GM18520 (cell line): ENCODE data around the gene CADM2.
A peak's percentile ranks its signal among the peaks of the same experiment; 100 is the strongest.

Experiments
- ATAC-seq: cut with Tn5 transposase; IDR thresholded peaks from one replicate; pipeline ENCODE4 v1.9.1; 2021; ENCODE audit not compliant: unreplicated experiment

Gene CADM2

DNA sequence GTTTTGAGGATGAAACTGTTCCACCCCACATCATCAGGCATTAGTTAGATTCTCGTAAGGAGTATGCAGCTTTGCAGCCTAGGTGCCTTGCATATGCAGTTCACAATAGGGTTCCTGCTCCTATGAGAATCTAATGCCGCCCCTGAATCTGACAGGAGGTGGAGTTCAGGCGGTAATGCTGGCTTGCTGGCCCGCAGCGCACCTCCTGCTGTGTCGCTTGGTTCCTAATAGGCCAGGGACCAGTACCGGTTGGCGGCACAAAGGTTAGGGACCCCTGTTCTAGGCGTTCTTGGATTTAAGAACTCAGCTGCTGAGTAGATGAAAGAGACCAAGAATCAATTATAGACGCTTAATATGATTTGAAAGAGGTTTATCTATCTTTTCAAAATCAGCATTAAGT lies 595.4 kb downstream of the CADM2 start:
- ATAC-seq, result no peak

DNA sequence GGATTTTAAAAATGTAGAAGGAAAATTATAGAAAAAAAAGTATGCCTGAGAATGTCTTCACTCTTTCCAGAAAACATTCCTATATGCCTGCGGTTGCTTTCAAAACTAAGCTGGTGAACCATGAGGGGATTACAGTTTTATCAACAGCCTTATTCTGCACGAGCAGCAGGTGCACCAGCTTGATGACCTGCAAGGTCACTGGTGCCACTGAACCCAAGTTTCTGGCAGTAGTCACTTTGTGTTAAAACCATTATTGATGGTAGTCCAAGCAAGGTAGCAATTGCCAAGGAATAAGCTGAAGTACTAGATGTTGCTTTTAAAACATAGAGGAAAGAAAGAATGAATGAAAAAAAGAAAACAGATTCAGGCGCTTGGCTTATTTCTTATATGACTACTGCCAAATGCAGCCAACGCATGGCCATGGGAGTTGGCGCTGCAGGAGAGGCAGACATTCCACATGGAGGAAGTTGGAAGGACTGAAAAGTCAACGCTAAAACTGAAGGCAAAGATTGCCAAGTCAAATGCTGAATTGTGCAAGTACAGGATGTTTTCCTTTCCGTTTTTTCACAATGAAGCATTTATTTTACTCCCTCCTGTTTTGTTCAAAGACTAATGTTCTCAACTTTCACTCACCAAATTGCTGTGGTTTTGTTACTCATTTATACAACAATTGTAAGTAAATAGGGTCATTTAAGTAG lies 601.4 kb downstream of the CADM2 start:
- no peak for ATAC-seq

DNA sequence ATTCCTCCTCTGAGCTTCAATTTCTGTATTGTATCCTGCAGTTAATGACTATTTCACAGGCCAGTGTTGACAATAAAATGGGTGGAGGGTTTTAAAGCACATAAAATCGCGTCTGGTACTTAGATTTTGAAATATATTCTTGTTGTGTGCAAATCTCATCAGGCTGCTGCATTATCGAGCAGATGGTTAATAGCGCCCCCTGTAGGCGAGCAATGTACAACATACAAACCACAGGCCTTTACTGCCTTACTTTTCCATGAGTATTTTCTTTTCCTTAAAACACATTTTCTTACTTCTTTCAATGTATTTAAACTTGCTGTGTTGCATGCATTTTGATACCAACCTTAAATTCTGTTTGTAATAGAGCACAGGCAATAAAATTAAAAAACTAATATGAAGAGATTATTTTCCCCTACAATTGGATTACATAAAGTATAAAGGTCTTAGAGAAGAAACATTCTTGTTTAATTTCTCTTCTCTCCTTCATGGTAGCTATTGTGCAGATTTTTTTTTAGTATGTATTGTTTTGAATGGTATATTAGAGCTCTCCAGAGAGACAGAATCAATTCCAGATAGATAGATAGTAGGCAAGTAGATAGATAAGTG lies 608.4 kb downstream of the CADM2 start:
- ATAC-seq, result no peak

DNA sequence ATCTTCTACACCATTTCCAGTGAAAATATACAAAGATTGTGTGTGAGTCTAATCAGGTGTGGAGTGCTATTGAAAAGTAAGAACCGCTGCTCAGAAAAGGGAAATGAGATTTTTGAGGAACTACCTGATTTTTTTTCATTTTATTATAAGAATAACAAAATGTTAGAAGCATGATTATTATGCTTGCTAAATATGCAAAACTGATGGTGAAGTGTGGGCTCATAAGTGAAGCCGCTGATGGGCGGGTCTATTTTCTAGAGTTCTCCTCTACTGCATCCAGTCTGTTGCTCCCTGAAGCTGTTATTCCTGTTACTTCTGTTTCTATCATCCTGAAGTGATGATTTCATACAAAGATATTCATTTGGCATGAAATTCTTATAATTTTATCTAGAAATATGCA lies 612.0 kb downstream of the CADM2 start:
- no peak for ATAC-seq

DNA sequence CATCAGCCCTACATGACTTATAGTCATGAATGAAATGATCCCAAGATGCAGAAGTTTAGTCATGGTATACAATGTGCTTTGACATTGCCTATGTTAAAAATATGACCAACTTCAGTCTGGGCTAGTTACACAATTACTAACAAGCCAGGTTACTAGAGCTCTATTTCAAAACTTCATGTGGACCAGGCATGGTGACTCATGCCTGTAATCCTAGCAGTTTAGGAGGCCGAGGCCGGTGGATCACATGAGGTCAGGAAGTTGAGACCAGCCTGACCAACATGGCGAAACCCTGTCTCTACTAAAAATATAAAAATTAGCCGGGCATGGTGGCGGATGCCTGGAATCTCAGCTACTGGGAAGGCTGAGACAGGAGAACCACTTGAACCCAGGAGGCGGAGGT lies 613.0 kb downstream of the CADM2 start:
- ATAC-seq, result no peak

DNA sequence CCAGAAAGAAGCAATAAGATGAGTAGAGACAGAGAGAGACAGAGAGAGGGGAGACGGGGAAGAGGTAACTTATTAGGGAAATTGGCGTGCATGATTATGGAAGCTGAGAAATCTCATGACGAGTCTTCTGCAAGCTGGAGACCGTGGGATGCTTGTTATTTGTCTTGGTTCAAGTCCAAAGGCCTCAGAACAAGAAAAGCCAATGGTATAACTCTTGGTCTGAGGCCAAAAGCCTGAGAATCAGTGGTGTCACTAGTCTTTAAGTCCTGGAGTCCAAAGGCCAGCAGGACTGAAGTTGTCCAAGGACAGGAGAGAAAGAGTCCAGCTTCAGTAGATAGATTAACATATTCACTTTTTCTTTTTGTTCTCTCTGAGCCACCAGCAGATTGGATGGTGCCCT lies 613.6 kb downstream of the CADM2 start:
- no peak for ATAC-seq

DNA sequence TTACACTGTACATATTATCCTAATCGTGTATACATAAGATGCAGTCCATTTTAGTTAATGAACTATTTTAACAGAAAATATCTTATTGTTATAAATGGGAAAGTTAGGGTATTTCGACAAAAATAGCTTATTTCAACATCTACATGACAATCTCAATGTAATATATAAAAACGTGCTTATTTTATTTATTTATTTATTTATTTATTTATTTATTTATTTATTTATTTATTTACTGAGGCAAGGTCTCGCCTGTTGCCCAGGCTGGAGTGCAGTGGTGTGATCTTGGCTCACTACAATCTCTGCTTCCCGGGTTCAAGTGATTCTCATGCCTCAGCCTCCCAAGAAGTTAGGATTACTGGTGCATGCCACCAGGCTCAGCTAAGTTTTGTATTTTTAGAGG lies 614.2 kb downstream of the CADM2 start:
- ATAC-seq, result no peak

DNA sequence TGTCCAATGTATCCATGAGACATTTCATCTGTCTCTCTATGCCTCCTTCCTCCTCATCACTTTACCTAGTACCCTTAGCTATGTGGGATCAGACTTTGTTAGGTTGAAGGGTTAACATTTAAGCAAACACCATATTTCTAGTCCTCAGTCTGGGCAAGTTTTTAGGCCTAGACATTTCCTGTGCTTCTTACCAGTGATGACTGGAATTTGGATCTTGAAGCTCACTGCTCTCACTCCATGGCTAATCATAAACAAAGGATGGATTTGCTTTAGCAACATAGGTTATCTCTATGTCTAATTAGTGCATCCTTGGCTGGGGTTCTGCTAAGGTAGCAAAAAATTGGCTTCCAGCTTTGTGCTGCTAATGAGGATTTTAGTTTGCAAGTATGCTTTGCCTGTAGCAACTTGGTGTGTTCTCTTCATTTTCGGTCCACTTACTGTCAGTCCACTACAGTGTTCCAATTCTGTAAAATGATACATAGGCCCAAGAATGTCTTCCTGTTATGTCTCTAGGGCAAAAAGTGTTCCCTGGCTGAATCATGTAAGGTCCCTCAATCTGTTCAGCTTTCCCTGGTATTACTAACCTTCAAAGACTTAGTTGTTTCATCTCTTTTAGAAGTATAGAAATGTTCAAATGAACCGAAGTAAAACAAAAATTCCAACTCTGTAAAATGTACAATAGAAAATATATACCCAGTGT lies 615.4 kb downstream of the CADM2 start:
- ATAC-seq, result no peak

DNA sequence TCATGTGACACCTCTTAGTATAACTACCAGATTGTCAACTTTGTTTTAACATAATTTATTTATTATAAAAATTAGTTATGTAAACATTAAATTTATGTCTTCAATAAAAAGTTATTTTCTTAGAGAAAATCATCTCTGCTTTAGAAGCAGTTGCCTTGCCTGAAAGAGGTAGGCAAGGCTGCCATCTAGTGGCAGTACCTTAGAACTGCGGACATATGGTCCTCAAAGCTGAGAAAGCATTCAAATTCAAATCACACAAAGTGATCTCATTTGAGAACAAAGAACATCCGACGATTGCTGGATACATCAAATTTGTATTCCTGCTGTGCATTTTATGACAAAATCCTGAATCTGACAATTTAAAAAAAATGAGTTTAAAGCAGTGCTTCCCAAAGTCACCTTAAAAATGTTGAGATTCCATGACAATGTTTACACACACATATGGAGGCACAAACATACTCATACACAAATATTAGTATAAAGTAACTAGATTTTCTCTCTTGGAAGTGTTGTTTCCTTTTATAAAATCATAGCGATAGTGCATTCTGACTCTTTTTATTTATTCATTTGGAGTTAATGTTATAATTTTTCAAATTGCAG lies 617.4 kb downstream of the CADM2 start:
- peak; percentile 53 for ATAC-seq

DNA sequence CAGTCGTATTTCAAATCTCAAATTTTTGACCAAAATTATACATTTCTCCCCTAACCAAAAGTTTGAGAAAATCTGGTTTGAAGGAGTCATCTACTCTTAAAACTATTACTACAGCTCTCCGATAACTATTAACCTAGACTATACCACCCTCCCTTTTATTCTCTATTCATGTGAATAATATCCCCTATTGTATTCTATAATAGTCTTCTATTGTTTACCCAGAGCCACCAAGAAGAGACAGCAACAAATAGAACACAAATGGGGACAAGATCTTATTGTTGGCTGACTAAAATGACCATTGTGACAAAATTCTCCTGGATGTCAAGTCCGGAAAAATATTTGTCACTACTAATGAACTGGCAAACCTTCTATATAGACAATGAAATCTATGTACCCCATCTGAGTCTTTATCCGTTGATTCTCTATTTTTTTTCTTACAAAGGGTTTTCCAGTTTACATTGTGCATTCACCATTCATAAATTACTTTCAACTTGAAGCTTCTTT lies 618.0 kb downstream of the CADM2 start:
- ATAC-seq, result no peak

DNA sequence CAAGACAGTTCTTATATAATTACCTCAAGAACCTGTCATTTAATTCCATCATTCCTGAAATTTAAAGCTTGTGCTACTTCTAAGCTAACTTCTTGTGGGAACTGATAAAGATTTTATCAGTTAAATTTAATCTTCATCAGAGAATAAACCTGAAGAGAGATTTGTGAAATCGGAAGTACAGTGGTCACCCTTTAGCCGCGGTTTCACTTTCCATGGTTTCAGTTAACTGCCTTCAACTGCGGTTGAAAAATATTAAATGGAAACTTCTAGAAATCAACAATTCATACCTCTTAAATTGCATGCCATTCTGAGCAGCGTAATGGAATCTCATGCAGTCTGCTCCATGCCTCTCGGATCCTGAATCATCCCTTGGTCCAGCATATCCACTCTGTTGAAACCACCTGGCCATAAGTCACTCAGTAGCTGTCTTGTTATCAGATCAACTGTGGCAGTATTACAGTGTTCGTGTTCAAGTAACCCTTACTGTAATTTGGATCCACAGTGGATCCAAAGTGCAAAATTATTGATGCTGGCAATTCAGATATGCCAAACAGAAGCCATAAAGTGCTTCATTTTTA lies 626.1 kb downstream of the CADM2 start:
- ATAC-seq, result no peak

DNA sequence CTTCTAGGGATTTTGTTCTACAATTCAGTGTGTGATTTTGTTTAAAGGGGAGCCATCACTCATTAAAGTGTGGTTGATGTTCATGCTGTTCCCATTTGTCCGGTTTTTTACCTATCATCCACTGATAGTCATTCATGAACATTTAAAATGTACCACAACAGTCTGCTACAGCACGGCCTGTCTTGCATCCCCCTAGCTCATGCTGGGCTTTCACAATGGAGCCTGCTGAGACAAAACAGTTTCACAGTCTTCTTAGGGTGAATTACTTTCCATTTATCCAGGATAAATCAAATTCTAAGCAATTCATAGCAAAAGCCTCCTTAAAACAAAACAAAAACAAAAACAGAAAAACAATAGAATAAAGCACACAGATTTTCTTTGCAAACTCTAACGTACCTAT lies 627.2 kb downstream of the CADM2 start:
- ATAC-seq, result no peak

DNA sequence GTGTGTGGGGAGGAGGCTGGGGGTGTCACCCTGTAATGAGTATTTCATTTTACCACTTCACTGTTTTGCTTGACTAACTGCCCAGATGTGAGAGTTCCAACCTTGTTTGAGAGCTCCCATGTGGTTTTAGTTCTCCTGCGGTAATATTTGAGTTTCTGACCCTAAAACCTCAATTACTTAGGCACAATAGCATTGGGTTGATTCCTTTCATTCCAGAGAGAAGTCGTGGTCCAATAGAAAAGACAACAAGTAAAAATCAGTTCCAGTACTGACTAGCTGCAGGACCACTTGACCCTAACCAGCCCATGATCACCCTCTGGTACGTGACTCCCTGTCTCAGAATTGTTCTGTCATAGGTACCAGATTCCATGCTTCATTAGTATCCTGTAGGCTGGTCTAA lies 630.4 kb downstream of the CADM2 start:
- no peak for ATAC-seq

DNA sequence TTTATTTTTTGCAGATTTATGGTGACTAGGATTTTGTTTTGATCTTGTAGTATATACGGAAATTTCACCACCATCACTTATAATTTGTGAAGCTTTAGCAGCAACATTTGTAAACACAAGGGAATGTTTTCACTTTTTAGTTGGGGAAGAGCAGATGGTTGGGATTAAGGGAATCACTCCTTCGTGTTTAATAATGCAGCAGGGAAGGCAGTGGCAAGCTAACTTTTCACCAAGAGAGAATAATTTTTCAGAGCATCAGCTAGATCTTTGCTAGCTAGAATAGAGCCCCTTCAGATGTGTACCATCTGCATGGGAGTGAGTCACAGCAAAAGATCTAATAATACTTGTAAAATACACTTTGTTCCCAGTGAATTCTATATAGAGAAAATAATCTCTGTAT lies 632.7 kb downstream of the CADM2 start:
- no peak for ATAC-seq

DNA sequence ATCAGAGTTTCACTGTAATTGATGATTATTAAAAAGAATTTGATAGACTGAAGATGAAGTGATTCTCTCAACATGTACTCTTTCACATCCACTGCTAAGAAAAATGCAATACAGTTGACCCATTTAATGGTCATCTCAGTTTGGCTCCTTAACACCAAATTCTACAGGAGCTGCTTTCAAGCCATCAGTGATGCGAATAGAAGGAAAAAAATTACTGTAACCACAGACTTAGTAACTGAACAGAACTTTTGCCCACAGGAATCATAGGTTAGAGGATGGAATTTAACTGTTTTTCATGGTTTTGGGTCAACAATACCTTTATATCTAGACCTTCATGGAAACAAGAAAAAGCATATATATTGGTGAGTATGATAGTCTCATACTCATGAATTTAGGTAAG lies 633.5 kb downstream of the CADM2 start:
- no peak for ATAC-seq

DNA sequence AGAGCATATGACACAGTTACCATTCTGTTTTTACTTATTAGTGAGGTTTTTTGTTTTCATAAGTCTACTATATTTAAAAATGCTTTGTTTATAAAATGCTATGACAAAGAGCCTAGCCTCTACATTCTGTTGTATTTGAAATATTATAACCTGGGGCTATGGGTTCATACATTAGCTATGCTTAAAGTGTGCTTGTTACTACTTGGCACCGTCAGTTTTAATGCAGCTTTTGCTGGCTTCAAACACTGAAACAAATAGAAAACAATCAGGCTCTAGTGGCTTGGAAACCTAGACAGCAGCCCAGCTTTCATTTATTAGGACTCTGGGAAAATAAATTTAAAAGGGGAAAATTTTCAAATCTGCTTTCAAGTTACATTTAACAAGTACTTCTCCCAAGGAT lies 635.9 kb downstream of the CADM2 start:
- ATAC-seq, result no peak

DNA sequence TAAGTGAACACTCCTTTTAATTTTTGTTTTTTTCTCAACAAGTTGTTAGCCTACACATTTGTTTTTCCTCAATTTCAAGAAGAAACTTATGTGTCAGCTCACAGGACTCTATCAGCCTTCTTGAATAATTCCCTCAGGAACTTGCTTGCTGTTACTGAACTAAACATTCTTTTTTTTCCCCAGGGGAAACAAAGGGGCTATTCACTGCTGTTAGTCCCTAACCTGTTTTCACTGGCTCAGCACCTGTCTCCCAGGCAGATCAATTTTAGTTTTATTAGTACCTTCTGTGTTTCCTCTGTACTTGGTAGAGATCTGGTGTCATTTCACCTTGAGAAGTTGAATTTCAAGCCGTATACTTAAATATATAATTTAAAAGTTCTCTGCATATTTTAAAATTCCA lies 644.6 kb downstream of the CADM2 start:
- ATAC-seq, result no peak

DNA sequence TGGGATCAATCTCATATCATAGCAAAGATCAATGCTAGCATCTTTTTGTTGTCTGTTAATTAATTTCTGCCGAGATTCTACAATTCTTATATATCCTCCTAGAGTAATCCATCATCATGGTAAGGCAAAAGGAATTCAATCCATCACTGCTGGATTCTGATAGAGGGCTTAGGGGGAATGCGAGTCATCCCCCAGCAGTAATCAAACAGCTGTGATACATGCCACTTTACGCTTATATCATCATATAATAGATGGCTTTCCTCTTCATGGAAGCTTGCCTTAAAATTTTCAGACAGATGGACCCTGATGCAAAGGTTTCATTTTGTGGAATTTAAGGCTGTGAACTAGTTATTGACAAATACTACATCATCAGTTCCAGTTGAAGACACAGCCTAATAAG lies 645.9 kb downstream of the CADM2 start:
- ATAC-seq, result no peak

DNA sequence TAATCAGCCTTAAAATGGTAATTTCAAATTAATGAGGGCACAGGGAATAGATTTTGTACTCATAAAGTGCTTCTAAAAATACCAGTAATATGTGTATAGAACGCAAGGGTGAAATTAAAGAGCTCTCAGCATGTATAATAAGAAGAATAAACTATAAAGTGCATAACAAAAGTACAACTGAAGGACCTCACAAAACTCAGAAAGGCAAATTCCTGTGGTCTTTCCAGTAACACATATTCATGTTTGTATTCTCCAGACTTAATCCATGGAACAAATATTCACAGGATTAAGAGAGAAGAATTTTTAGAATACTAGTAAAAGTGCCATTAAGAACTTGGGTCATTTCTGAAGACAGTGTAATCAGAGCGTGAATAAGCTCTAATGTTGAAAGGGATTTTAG lies 646.3 kb downstream of the CADM2 start:
- no peak for ATAC-seq

DNA sequence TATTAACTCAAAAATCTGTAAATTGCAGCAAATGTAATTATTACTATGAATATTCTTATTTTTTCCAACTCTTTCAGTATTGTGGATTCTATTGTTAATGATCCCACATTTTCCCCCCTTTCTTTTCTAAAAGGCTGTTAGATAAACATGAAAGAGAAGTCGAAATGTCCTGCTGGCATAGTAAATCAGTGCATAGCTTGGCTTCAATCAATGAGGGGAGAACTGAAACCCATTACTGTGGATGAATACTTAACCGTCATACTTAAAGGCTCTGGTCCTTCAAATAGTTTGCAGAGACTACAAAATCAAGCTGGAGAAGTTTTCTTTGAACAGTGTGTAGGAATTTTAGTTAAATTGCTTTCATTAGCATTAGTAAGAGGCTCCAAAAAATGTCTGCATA lies 667.9 kb downstream of the CADM2 start:
- no peak for ATAC-seq

DNA sequence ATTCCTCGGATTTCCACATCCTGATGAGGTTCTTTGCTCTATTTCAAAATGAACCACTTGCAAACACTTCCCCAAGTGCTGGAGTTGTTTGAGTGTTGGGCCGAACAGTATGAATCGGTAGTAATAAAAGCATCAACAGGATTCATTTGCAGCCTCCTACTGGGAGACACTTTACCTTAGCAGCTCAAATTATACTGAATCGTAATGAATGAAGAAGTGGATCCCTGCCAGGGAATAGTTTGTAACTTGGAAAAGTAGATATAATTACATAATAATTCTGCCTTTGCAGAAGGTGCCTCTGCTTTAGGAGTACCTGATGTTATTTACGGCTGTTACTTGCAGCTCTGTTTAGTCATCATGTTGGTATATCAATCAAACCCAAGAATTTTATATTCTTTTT lies 669.1 kb downstream of the CADM2 start:
- no peak for ATAC-seq

DNA sequence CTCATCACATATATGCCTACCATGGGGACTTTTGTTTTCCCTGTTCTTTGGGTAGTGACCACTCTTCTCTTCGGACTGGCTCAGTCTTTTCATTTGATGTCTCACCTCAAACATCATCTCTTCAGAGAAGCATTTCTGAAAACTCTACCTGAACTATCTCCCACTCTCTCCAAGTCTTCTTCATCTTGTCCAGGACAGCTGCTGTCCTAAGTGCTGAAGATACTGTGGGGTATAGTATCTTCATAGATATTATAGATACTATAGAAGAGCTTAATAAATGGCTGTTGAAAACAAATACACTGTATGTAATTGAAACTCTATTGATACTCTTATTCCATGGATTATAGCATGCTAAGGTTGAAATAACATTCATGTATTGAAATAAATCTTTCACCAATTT lies 672.3 kb downstream of the CADM2 start:
- ATAC-seq, result no peak
